ENCODE results near the gene IL10.

Gene IL10

Small RNA genes within 50 kb of the gene (small RNA-seq; reads per million reads assigned to genes)
- gene RF00019: 0 reads per million in 2 experiments
